Suprapubic skin (tissue), 4 donors: ENCODE measurements around the gene PSTPIP1. TPM values are rescaled to one million over a fixed set of nuclear protein-coding genes. Genes with fewer than 3 reads are reported as not detected.
A peak's percentile ranks its signal among the peaks of the same experiment; 100 is the strongest.

ENCODE experiments used
- DNase-seq, 2 donors: peaks; one replicate each; pipeline ENCODE4 v3.0.0-alpha.2; 2019; ENCODE audit warnings: low spot score in 2 of 2
- H3K27ac ChIP-seq: fragments of 200-600 bp; sonication (generic); one replicate; pipeline ENCODE4 v1.5.1; 2019
- H3K27me3 ChIP-seq: fragments of 200-600 bp; sonication (generic); one replicate; pipeline ENCODE4 v1.5.1; 2019
- H3K36me3 ChIP-seq: fragments of 200-600 bp; sonication (generic); one replicate; pipeline ENCODE4 v1.5.1; 2019
- H3K4me1 ChIP-seq: fragments of 200-600 bp; sonication (generic); one replicate; pipeline ENCODE4 v1.5.1; 2019
- H3K4me3 ChIP-seq: fragments of 200-600 bp; sonication (generic); one replicate; pipeline ENCODE4 v1.5.1; 2019; ENCODE audit warnings: mild to moderate bottlenecking
- H3K9me3 ChIP-seq: fragments of 200-600 bp; sonication (generic); one replicate; pipeline ENCODE4 v1.5.1; 2019
- EP300 ChIP-seq: sonication (generic); formaldehyde crosslinking; IDR thresholded peaks from one replicate; pipeline ENCODE4 v1.6.1; 2017; ENCODE audit warnings: antibody characterized with exemption
- POLR2A ChIP-seq, 2 donors: fragments of 450-650 bp; IDR thresholded peaks; one replicate each; pipeline ENCODE4 v1.6.1; 2017; ENCODE audit warnings: antibody characterized with exemption in 2 of 2, mild to moderate bottlenecking in 2 of 2, moderate library complexity in 2 of 2
- POLR2AphosphoS5 ChIP-seq, 3 donors: sonication (generic); formaldehyde crosslinking; IDR thresholded peaks; one replicate each; pipeline ENCODE4 v1.6.1; 2017; ENCODE audit warnings: antibody characterized with exemption in 3 of 3
- WGBS: methylation state at CpG from one replicate; pipeline ENCODE4 v1.1.5; 2018; 5-methylcytosine and 5-hydroxymethylcytosine counted together
- total RNA-seq, 4 donors: library from RNA; depleted of rRNA; stranded (reverse); fragments of >200 nt; gene quantifications; one replicate each; pipeline ENCODE4 v1.1.0, GENCODE V29; 2016
- TF ChIP-seq, protein P1 (sequence below), 2 donors: fragments of 200-600 bp in 1 of 2; fragments of 450-650 bp in 1 of 2; sonication (generic) in 1 of 2; IDR thresholded peaks; one replicate each; pipeline ENCODE4 v1.5.1; 2016 to 2019; ENCODE audit warnings: antibody characterized with exemption in 2 of 2, mild to moderate bottlenecking in 1 of 2, moderate library complexity in 1 of 2

Gene PSTPIP1
- total RNA-seq, 4 donors from 2014 or later: 1.9 to 5.9 (median 2.6) TPM

DNA sequence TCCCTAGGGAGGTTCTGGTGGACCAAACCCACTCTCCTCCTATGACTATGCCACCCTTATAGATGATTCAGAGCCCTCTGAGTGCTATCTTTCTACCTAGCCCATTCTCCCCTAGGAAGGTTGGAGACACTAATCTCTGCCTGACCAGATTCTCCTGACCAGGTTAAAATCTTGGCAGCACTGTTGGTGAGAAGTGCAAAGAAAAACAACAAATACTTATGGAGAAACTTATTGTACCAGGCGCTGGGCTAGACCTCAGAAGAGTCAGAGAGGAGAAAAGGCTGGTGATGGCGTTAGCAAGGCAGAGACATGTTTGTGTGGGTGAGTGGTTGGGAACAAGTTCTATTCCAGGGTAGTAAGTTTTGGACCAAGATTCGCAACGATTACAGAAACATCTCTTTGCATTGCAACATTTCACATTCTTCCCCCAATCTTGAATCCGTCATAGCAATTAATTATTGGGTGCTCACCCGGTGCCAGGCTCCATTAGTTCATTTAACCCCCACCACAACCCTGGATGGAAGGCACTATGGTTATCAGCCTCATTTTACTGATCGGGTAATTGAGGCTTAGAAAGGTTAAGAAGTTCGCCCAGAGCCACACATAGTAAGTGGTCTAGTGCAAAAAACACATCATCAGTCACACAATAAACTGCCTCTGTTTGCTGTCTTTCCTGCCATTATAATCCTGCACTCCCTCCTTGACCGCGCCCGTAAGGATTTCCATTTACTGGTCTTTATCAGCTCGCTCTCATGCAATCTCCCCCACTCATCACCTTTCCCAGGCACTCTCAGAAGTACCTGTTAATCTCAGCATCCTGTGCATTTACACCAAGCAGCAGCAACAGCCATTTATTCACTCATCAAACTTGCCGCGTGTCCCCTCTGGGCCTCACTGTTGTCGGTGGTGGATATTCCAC is 76.6 kb downstream of the PSTPIP1 start:
- peaks cover 34% of the 10 kb centered on the region for H3K4me1 ChIP-seq
- WGBS: 80% methylated on average over 15 of the region's 15 CpGs
- no peaks in the 10 kb centered on the region for H3K27me3 ChIP-seq
- peak overlapping the region; percentile 93 for H3K27ac ChIP-seq
- no peaks in the 10 kb centered on the region for H3K36me3 ChIP-seq
- peak overlapping the region; percentile 91 for H3K4me3 ChIP-seq
- no peak for TF ChIP-seq EP300
- no peak for TF ChIP-seq POLR2AphosphoS5 (IDR thresholded peaks at IDR 0.05)
- TF ChIP-seq, protein P1, sequence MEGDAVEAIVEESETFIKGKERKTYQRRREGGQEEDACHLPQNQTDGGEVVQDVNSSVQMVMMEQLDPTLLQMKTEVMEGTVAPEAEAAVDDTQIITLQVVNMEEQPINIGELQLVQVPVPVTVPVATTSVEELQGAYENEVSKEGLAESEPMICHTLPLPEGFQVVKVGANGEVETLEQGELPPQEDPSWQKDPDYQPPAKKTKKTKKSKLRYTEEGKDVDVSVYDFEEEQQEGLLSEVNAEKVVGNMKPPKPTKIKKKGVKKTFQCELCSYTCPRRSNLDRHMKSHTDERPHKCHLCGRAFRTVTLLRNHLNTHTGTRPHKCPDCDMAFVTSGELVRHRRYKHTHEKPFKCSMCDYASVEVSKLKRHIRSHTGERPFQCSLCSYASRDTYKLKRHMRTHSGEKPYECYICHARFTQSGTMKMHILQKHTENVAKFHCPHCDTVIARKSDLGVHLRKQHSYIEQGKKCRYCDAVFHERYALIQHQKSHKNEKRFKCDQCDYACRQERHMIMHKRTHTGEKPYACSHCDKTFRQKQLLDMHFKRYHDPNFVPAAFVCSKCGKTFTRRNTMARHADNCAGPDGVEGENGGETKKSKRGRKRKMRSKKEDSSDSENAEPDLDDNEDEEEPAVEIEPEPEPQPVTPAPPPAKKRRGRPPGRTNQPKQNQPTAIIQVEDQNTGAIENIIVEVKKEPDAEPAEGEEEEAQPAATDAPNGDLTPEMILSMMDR (IDR thresholded peaks at IDR 0.05): no peak
- no peak for TF ChIP-seq POLR2A (IDR thresholded peaks at IDR 0.05)
- no peaks in the 10 kb centered on the region for H3K9me3 ChIP-seq
- no peak for DNase-seq

DNA sequence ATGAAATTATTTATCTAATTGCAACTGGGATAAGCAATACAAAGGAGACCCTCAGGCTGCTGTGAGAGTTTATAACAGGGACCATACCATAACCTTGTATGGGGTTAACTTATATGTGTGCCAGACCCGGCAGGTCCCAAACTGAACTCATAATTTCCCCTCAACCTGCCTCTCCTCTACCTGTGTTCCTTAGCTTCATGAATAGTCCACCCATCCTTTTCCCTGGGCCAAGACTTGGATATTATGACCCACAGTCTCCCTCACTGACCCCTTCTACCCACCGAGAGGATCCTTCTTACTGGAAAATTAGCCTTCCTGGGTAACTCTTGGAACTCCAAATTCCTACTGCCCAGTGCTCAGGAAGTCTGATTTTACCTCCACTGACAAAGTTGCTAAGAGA is 79.4 kb downstream of the PSTPIP1 start:
- WGBS: 92% methylated on average over 2 of the region's 2 CpGs

DNA sequence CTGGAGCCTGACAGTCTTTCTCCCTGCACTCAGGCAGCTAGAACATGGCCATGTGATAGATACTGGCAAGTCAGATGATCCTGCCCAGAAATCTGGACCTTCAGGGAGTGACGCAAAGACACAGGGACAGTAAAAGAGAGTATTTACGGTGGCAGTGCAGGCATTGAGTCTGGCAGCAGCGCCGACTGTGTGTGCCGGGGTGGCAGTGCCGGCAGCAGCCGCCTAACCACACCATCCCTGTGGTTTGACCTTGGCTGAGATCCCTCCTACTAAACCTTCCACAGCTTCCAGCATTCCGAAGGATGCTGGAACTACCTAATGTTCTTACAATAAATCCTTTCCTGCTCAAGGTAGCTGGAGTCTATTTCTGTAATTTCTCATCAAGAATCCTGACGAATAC is 80.6 kb downstream of the PSTPIP1 start:
- Histone ChIP-seq H3K9me3 (no peaks in the 10 kb centered on the region), H3K36me3 (no peaks in the 10 kb centered on the region), H3K4me3 (no peak overlapping the region), H3K27ac (no peak overlapping the region), H3K27me3 (no peaks in the 10 kb centered on the region), H3K4me1 (peaks cover 3% of the 10 kb centered on the region)
- no peak for TF ChIP-seq POLR2A (IDR thresholded peaks at IDR 0.05)
- TF ChIP-seq POLR2AphosphoS5 (IDR thresholded peaks at IDR 0.05): no peak
- no peak for TF ChIP-seq EP300
- TF ChIP-seq, protein P1 (IDR thresholded peaks at IDR 0.05): no peak
- DNase-seq: no peak
- WGBS: 64% methylated on average over 9 of the region's 9 CpGs

More for the DNA sequence above, 79.4 kb downstream of the PSTPIP1 start:
- H3K9me3 ChIP-seq: no peaks in the 10 kb centered on the region
- H3K4me3 ChIP-seq: no peak overlapping the region
- H3K36me3 ChIP-seq: no peaks in the 10 kb centered on the region
- H3K27me3 ChIP-seq: no peaks in the 10 kb centered on the region
- H3K27ac ChIP-seq: no peak overlapping the region
- DNase-seq: no peak
- peaks cover 12% of the 10 kb centered on the region for H3K4me1 ChIP-seq
- TF ChIP-seq EP300 (no peak), POLR2AphosphoS5 (IDR thresholded peaks at IDR 0.05) (no peak), POLR2A (IDR thresholded peaks at IDR 0.05) (no peak)
- TF ChIP-seq, protein P1 (IDR thresholded peaks at IDR 0.05): no peak

DNA sequence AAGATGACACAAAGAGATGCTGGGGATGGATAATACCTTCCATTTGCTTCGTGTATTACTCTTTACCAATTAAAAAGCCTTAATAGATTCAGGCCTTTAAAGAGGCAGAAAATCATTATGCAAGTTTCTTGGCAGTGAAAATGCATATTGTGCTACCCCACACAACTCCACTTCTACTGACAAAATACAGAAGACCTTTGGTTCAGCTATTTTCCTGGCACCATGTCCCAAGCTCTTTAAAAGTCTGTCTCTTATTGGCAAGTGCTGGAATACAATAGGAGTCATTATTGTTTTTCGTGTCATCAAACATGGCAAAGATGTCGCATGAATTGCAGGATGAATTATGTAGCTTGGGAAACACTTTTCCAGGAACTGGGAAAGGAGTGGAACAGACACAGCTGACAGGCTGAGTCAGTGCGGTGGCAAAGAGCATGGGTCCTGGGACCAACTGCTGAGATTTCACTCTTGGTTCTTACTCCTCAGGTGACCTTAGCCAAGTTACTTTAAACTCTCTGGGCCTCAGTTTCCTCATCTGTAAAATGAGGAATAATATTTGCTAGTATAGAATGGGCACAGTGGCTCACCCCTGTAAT is 81.5 kb downstream of the PSTPIP1 start:
- no peak for DNase-seq
- WGBS: 52% methylated on average over 4 of the region's 4 CpGs
- TF ChIP-seq POLR2A (IDR thresholded peaks at IDR 0.05) (no peak), POLR2AphosphoS5 (IDR thresholded peaks at IDR 0.05) (no peak), EP300 (no peak)
- TF ChIP-seq, protein P1 (IDR thresholded peaks at IDR 0.05): no peak
- Histone ChIP-seq H3K4me3 (no peak overlapping the region), H3K36me3 (no peaks in the 10 kb centered on the region), H3K27ac (no peak overlapping the region), H3K4me1 (no peaks in the 10 kb centered on the region), H3K9me3 (no peaks in the 10 kb centered on the region), H3K27me3 (no peaks in the 10 kb centered on the region)

DNA sequence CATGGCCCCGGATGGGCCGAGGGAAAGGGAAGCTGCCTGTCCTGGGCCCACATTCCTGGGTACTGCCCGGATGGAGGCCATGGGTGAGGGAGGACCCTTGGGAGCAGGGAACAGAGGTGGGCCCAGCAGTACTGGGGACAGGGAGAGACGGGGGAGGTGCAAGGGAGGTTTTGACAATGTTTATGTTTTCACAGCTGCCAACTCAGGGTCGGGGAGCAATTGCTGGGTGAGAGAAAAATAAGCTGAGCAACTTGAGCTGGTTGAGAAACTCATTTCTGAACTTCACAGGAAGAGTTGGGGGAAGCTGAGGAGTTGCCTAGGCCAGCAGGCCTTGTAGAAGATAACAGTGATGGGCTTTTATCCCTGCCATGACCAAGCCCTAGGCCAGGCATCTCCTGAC is 87.0 kb downstream of the PSTPIP1 start:
- Histone ChIP-seq H3K27me3 (no peaks in the 10 kb centered on the region), H3K36me3 (no peaks in the 10 kb centered on the region), H3K4me3 (no peak overlapping the region), H3K9me3 (no peaks in the 10 kb centered on the region), H3K4me1 (peaks cover 9% of the 10 kb centered on the region), H3K27ac (no peak overlapping the region)
- DNase-seq: no peak
- TF ChIP-seq POLR2AphosphoS5 (IDR thresholded peaks at IDR 0.05) (no peak), POLR2A (IDR thresholded peaks at IDR 0.05) (no peak), EP300 (no peak)
- TF ChIP-seq, protein P1 (IDR thresholded peaks at IDR 0.05): no peak
- 83% methylated on average over 5 of the region's 5 CpGs for WGBS
